Fibroblast of pulmonary artery (primary cell): ENCODE data around the gene VWC2L.

Experiments
- DNase-seq: peaks from one replicate; pipeline ENCODE4 v3.0.0-alpha.2; 2010; ENCODE audit warnings: low read depth
- H3K4me3 ChIP-seq: replicated peaks from 2 replicates; pipeline ENCODE4 v1.5.1; 2011; ENCODE audit warnings: low read depth, mild to moderate bottlenecking, control low read depth, low read length, moderate library complexity
- TF ChIP-seq, protein P1 (sequence below): IDR thresholded peaks from 2 replicates; pipeline ENCODE4 v1.5.1; 2011; ENCODE audit warnings: mild to moderate bottlenecking, control low read depth, low read length, inconsistent platforms; ENCODE audit errors: missing control alignments

VWC2L gene

DNA sequence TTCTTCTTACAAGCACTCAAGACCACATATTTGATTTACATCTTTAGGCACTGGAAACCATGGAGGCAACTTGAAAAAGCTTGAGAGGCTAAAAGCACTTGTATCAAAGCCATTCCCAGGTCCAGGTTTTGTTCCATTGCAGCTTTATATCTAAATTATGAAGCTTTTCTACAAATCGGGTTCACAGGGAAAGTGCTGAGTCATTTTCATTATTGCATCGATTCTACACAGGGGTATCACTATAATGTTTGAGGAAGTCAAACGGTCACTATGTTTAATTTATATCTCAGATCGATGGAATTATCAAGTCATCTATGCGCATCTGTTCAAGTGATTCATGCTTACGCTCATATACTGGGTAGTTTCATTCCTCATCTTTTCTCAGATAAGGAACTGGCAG, 118.7 kb downstream of the VWC2L start:
- DNase-seq, result no peak
- H3K4me3 ChIP-seq, result no peak overlapping the region
- TF ChIP-seq, protein P1, sequence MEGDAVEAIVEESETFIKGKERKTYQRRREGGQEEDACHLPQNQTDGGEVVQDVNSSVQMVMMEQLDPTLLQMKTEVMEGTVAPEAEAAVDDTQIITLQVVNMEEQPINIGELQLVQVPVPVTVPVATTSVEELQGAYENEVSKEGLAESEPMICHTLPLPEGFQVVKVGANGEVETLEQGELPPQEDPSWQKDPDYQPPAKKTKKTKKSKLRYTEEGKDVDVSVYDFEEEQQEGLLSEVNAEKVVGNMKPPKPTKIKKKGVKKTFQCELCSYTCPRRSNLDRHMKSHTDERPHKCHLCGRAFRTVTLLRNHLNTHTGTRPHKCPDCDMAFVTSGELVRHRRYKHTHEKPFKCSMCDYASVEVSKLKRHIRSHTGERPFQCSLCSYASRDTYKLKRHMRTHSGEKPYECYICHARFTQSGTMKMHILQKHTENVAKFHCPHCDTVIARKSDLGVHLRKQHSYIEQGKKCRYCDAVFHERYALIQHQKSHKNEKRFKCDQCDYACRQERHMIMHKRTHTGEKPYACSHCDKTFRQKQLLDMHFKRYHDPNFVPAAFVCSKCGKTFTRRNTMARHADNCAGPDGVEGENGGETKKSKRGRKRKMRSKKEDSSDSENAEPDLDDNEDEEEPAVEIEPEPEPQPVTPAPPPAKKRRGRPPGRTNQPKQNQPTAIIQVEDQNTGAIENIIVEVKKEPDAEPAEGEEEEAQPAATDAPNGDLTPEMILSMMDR, result no peak

DNA sequence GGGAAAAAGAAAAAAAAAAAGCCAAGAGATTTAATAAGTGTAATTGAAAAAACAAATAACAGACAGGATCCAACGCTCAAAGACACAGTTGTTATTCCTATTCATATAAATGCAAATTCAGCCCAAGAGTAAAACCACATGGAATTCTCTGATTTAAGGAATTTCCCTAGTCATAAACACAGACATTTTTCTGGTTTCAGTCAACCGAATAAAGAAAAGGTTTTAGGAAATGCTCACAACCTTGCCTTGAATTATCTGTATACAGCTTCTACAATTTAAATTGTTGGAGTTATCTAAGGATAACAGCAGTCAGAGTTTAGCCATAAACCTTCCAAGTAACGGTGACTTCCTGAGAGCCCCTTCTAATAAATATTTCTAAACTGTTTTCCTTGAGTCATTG, 122.7 kb downstream of the VWC2L start:
- H3K4me3 ChIP-seq, result no peak overlapping the region
- TF ChIP-seq, protein P1, result no peak
- DNase-seq, result no peak

- DNase-seq, result no peak
- no peak overlapping the region for H3K4me3 ChIP-seq
- TF ChIP-seq, protein P1, result no peak
Measured at GRCh38 chr2:214536625-214537024, 125.8 kb downstream of the VWC2L start.

- no peak overlapping the region for H3K4me3 ChIP-seq
- TF ChIP-seq, protein P1, result no peak
- DNase-seq, result no peak
Measured at GRCh38 chr2:214537929-214538328, 127.1 kb downstream of the VWC2L start.

DNA sequence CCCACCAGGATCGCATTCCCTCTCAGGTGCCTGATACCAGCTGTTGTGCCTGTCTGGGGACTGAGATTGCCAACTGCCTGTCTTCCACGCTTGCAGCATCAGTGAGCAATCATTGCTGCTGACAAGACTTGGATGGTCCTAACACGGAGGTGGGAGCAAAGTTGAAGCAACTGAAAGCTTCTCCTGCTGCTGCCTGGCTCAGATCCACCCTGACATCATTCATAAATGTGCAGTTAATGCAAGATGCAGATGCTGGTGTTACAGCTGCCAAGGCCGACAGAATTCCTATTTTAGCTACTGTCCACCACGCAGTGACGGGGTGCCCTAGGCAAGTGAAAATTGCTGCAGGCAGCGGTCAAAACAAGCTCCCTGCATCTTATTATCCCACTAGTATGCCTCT, 131.4 kb downstream of the VWC2L start:
- no peak overlapping the region for H3K4me3 ChIP-seq
- no peak for DNase-seq
- TF ChIP-seq, protein P1, result no peak

DNA sequence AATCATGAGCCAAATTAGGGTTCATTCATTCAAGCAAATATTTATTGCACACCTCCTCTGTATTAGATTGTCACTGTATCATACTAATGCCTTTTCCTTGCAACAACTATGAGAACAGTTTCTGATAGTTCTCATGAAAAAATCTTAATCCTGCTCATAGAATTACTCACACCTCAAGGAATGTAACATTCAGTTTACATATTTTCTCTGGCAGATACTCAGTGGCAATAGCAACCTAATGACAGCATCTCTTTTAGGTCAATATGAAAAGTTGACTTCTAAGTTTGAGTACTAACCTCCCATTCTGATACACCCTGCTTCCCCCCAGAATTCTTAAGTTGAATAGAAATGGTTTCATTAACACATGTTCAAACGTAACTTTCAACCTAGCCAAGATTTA, 132.0 kb downstream of the VWC2L start:
- H3K4me3 ChIP-seq, result no peak overlapping the region
- TF ChIP-seq, protein P1, result no peak
- no peak for DNase-seq

GRCh38 chr2:214543386-214543955, 132.6 kb downstream of the VWC2L start:
- TF ChIP-seq, protein P1, result no peak
- peak; percentile 3 for DNase-seq
- H3K4me3 ChIP-seq, result no peak overlapping the region
